Measurements from ENCODE around the gene HOXC11. TPM values are rescaled to one million over a fixed set of nuclear protein-coding genes. Genes with fewer than 3 reads are reported as not detected.
A peak's percentile ranks its signal among the peaks of the same experiment; 100 is the strongest.

Gene HOXC11
- total RNA-seq, 1 donor from 2014 or later: not detected

DNA sequence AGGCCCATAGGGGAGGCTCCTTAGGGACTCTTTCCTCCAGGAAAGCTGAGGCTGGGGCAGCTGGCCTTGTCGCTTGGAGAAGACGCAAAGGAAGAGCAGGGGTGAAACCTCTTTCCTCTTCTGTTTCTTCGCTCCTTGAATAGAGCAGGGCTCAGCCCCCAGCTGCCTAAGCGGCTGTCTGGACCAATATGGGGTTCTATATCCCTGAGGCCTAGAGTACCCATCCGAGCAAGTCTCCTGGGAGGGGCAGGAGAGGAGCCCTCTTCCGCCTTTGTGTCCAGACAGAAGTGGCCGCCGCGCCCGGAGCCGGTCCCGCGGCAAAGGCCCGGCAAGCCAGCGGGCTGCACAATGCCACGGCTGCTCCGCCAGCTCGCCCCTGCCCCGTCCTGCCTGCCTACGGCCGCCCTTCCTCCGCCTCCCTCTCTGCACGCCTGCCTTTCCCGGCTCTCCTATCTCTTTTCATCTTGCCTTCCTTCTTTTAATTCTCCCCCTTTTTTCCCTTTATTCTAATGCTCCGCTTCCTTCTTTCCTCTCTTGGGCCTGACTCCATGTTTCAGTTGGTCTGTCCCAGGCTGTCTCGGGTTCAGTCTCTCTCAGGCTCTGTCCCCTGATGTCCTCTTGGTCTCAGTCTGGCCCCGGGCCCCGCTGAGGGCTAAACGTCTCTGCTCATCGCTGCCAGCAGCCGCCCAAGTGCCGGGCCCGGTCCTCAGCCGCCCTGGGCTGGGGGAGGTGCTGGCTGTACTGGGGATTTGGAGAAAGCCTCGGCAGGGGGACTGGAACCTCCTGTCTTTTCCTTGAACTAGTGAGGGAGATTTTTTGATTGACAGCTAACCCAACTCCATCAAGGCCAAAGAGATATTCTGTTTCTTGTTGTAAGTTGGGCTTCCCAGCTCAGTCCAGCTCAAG, 24.5 kb downstream of the HOXC11 start:
- DNase-seq (ENCODE audit: low spot score): no peak

DNA sequence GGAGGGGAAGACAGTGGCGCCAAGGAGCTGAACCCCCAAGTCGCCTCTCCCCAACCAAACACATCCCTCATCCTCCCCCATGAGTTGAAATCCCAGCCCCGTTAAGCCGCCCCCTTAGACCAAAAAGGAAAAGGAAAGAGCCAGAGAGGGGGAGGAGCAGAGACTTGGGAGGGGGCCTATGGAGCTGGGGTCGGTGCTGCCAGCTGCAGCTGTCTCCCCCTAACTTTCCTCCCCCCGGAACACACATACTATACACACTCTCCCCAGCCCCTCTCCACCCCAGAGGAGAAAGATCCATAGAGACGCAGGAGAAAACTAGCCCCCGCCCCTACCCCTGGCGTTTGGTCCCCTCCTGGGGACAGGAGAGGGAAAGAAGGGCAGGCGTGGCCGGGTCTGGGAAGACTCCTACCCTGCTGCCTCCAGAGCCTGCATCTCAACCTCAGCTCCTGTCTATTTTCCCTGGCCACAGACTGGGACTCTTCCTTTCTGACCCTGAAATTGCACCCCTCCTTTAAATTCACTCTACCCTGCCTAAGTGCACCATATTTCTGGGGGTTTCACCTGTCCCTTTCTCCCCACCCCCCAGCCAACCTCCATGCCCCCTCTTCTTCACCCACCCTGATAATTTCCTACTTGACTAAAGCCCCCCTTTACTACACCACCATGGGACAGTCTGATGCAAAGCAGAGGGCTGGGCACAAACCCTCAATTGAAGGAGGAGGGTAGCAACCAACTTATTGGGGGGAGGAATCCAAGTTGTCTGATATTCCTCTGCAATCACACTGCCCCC, 25.4 kb downstream of the HOXC11 start:
- DNase-seq (ENCODE audit: low spot score): no peak

DNA sequence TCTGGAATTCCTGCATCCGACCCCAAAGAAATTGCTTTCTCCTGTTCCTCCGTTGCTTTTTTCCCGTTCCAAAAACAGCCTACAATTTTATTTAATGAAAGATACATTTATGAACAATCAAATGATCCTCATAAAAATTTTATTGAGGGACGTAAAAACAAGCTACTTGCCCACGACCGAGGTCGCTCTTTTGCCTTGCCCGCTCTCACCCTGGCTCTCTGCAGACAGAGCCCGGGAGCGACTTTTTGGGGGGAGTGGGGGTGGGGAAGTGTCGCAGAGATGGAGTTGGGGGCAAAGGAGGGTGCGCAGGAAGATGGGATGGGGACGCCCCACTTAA, 25.9 kb downstream of the HOXC11 start:
- DNase-seq (ENCODE audit: low spot score): no peak

DNA sequence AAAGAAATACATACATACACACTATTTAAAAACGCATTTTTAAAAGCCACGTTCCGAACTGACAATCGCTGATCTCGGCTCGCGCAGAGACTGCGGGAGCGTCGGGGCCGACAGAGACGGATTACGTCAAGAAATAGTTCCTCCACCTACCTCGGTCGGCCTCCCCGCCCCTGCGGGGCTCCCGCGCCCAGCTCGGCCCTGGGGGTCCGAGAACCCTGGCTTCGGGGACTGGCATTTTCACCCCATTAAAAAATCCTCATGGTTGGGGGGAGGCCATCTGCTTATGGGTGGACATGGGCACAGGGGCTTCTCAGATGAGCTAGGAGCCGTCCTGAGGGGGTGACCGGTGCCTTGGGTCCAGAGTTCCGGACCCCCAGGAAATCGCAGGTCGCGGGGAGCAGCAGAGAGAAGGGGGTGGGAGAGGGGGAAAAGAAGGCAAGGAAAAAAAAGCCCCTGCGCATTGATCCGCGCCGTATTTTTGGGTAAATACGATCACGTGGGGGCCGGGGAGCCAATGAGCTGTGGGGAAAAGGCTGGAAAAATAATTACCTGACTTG, 26.7 kb downstream of the HOXC11 start:
- DNase-seq (ENCODE audit: low spot score): no peak

DNA sequence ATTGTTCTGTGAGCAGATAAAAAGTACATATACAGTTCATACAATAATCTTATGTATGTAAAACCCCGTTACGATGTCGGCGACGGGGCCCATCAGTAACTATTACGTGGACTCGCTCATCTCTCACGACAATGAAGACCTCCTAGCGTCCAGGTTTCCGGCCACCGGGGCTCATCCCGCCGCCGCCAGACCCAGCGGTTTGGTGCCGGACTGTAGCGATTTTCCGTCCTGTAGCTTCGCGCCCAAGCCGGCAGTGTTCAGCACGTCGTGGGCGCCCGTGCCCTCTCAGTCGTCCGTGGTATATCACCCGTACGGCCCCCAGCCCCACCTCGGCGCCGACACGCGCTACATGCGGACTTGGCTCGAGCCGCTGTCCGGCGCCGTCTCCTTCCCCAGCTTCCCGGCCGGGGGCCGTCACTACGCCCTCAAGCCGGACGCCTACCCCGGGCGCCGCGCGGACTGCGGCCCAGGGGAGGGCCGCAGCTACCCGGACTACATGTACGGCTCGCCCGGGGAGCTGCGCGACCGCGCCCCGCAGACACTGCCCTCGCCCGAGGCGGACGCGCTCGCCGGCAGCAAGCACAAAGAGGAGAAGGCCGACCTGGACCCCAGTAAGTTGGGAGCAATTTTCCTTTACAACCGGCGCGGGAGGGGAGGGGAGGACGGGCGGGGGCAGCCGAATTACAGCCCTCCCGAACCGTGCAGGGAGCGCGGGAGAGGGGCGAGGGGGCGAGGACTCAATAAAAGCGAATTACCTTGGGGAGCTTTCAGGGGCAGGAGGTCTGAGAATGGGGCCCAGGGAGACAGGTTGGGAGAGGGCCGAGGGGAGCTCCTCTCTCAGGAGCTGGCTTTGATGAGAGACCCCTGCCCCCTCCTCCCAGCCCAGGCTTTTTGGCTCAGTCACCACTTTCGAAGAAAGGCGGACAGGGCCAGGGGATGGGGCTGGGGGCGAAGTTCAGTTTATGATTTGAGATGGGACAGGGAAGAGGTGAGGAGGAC, 27.5 kb downstream of the HOXC11 start, which contains the start of gene HOXC9:
HOXC9 (plus strand) TSS at position 46 of the 999 bp plus-strand sequence; CDS start at position 74, 28 bp downstream.
- DNase-seq (ENCODE audit: low spot score): no peak

DNA sequence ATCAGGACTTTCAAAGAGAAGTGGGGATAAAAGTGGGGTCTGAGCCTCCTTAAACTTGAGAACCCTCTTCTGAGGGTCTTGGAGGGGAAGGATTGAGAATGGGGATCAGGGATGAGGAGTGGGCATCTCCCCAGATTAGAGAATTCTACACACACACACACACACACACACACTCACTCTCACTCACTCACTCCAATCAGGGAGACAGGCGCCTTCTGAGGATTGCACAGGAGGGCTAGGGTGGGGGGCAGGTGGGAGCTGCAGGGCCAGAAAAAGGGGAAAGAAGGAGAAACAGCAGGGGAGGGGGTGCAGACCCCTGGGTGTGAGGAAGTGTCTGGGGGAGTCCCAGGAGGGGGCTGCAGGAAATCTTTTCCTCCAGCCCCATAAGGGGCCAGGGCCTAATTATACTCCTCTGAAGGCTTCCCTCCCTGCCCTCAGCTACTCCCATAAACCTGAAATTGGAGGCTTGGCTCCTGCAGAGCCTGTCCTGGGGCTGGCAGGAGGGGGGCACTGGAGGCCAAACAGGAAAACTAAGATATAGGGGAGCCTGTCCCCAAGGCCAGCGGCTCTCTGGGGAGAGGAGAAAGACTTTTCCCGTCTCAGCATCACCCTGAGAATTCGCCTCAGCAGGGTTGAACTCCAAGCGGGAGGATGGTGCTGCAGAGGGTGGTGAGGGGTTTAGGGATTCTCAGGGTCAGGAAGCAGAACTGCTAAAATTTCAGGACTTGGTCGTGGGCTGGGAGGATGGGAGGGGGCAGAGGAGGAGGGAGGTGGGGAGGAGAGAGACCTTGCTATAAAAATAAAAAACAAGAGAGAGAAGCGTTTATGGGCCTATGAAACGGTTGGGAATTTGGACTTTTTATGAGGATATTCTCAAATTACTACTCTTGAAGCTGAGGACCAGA, 28.6 kb downstream of the HOXC11 start:
- DNase-seq (ENCODE audit: low spot score): no peak

DNA sequence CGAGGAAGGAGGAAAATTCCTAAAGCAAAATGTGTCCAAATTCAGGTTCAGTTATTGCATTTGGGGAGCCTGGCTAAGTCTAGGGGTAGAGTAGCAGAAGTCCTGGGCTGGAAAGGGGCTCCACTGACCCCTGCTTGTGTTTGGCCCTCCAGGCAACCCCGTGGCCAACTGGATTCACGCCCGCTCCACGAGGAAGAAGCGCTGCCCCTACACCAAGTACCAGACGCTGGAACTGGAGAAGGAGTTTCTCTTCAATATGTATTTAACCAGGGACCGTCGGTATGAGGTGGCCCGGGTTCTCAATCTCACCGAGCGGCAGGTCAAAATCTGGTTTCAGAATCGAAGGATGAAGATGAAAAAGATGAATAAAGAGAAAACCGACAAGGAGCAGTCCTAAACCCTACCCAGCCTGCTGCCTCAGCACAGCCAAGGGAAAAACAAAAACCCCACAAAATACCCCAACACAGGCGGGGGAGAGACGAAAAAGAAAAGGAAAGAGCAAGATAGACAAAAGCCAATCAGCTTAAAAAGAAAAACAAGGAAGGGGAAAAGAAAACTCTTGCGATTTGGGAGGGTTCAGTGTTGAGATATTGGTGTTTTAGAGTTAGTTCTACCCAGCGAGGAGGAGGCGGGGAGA, 29.5 kb downstream of the HOXC11 start:
- DNase-seq (ENCODE audit: low spot score): no peak

DNA sequence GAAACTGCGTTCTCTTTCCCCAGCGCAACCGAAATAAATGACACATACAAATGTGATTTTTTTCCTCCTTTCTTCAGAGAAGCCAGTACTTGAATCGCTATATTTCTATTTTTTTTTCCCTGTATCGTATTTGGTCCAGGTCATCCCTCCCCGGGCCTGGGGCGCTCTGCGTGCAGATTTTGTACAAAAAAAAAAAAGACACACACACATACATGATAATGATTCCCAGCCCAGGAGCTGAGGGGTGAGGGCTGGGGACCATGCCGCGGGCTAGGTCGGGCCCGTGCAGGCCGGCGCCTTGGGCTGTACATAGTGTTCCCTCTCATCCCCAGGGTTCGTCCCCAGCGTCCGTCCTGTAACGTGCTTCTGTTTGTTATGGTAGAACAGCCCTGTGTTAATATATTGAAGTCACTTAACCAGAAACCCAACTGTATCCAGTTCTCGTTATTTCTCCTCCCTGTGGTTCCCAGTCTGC, 30.0 kb downstream of the HOXC11 start:
- DNase-seq (ENCODE audit: low spot score): no peak

DNA sequence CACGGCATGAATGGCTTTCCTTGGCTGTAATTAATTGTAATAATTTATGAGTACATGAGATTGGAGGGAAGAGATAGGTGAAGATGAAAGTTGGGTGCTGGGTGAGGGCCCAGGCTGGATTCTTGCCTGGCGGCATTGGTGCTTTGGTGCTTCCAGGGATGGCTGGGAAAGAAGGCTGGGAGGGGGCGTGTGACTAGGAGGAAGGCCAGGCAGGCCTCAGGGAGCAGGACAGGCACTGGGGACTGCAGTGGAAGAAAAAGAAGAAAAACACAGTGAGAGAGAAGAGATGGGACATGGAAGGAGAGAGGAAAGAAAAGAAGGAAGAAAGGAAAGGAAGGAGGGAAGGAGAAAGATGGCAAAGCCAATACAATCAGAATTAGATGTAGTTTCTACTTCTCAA, 30.7 kb downstream of the HOXC11 start:
- DNase-seq (ENCODE audit: low spot score): no peak

DNA sequence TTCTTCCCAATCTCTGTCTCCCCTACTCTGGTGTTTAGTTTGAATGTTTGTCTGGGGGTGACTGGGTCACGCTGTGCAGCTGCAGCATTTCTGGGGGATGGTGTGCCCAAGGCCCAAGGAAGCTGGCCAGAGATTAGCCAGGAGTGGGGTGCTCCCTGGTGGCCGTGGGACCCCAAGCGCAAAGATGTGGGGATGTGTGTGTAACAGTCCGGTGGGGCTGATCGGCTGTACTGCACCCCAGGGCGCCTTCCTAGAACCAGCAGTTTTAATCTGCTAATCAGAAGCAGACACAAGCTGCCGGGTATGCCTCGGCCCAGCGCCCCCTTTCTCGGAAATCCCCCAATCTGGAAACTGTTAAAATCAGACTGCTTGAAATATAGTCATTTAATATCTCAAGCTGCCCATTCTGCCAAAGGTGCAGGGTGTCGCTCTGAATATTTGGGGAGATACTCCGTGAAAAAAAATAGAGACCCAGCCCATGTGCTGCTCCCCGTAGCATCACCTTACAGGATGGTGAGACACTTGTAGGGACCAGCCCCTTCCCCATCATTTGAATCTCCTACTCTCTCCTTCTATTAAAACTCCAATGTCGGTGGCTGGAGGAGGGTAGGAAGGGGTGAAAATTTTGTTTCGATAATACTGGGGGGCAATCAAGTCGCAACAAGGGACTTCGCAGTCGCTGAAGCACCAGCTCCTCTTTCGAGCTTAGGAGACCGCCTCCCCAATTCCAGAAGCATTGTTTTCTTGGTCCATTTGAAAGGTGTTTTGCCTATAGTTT, 31.3 kb downstream of the HOXC11 start:
- no peak for DNase-seq (ENCODE audit: low spot score)

DNA sequence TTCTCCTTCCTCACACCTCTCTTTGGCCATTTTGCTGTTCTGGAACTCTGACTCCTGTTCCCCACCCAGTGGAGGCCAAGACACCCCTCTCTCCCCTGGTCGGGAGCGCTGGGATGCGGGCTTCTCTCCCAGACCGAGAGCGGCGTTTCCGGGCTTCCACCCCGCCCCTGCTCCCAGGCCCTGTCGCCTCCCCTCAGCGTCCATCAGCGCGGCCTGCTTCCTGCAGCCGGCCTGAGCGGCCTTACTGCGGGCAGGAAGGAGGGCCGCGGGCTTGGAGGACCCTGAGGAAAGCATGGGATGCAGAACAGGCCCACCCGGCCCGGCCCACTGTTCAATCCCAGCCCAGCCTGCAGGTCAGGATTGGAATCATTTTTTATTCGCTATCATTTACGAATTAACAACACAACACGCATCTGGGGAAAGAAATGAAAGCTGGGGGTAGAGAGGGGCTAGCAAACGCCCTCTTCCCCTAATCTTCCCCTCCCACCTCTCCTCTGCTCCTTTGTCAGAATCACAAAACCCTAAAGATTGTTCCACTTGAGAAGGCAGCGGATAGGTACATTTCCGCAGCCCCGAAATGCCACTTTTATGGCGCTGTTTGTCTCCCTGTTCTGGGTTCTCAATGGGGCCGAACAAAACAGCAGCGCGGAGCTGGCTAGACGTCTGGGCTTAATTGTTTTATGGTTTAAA, 32.1 kb downstream of the HOXC11 start:
- DNase-seq (ENCODE audit: low spot score): no peak

DNA sequence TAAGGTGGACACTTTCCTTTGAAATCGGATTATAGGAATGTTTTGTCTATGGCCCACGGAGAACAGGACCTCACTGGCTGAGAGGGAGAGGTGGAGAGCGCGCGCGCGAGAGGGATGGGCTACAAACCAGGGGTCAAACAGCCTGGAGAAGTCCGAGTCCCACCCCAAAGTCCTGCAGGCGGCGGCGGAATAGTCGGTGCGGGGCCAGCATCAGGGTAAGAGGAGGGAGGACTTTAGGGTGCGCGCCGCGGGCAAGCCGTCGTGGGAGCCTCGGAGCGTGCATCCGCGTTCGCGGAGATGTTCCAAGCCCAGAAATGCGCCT, 32.6 kb downstream of the HOXC11 start:
- DNase-seq (ENCODE audit: low spot score): no peak

DNA sequence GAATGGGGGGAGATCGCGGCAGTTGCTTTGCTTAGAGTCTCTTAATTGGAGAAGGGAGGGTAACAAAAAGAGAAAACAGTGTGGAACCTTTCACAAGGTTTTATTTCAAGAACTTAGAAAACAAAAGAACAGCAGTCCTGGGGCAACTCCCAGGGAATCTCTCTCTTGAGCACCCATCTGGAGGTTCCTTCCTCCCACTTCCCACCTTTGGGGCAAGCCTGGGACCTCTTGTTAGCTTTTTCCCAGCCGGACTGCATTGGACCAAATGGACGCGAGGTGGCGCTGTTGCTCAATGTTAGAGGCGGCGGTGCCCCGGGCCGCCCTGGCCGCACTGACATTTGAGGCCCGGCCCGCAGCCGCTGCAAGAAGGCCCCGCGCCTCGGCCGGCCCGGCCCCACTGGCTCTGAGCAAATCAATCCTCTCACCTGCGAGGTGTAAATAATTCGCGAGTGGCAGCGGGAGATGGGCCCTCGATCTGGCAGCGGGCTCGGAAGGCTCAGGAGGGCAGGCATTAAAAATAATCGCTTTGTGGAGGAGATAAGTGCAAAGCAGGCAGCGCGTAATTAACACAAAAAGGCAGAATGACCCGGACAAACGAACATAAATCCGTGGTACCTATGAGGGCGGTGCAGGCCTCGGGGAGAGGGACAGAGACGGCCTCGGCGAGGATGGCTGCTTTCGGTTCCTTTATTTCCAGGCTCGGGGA, 33.1 kb downstream of the HOXC11 start:
- DNase-seq (ENCODE audit: low spot score): peak; percentile 87

DNA sequence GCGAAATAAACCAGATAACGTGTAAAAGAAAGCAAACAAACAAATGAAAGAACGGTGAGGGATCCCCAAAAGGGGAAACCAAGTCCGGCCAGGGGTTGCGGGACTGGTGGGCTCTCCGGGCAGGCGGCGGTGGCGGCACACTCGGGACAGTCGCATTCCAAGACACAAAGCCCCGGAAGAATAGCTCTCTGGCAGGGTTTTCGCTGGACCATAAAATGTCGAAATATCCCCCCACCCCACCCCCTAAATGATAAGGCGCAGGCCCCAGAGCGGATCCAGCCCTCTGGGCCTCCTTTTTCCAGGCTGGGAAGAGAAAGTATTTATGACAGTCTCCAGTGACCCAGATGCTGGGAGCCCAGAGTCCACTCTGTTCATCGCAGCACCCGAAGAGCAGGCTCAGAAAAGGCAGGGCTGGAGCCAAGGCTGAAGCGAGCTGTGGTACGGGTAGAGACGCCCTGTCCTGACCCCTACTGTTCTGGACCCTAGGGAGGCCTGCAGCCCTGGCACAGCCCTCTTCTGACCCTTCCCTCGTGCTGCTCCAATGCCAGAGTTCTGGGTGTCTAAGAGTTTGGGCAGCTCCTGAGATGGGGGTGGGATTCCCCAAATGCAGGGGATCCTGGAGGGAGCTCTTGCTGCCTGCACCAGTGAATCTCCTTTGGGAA, 33.8 kb downstream of the HOXC11 start:
- DNase-seq (ENCODE audit: low spot score): no peak

DNA sequence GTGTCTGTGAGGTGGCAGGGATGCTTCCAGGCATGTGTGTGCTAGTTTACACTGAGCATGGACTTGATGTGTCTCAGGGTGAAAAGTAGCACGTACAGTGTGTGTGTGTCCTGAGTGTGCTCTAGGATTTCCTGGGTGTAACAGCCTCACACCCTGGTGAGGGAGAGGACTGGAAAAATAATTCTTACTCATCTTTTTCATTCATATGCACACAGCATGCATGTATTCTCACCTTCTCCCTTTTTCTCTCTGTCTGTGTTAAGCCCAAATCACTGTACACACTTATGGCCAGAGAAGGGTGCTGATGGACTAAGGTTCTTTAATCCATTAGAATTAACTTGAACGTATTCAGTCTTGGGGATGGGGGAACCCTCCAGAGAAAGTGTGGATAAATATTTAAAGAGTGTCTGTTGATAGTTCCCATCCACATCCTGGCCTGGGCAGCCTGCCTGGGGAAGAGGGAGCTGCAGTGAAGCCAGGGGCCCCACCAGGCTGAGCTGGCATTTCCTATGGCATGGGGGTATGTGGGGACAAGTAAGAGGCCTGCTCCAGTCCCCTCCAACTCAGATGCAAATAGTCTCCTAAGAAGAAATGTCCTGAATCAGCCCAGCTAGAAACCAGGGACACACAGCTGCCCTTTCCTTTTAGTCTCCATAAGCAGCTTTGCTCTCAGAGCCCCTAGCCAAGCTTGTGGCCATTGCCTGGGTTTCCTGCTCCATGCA, 34.8 kb downstream of the HOXC11 start:
- DNase-seq (ENCODE audit: low spot score): no peak

DNA sequence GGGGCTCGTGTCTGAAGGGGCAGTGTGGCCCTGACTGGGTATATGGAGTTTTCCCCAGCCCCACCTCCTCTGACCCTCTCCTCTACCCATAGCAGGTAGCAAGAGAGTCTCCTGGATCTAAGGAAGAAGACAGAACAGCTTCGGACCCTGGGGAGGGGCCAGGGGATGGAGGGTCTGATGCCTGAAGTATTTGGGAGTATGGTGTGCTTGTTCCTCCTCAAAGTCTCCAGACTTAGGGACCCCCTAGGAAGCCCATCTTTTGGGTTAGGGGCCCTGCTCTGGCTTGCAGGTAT, 35.3 kb downstream of the HOXC11 start:
- DNase-seq (ENCODE audit: low spot score): no peak

All from mucosa of gallbladder (tissue), 1 donor.